Type B pancreatic cell (in vitro differentiated cells): Measurements from ENCODE around the gene ATP2B1. TPM values are rescaled to one million over a fixed set of nuclear protein-coding genes. Genes with fewer than 3 reads are reported as not detected.

Source experiments
- DNase-seq: peaks from one replicate; pipeline ENCODE4 v3.0.0; 2021; ENCODE audit warnings: mixed read lengths; ENCODE audit not compliant: unreplicated experiment; ENCODE audit errors: extremely low spot score
- H3K27ac Mint-ChIP-seq: 2 replicates; pipeline ENCODE4 v1.8.0; 2021; ENCODE audit warnings: mild to moderate bottlenecking, mixed read lengths
- H3K27me3 Mint-ChIP-seq: 2 replicates; pipeline ENCODE4 v1.8.0; 2021; ENCODE audit warnings: mixed read lengths
- H3K36me3 Mint-ChIP-seq: 2 replicates; pipeline ENCODE4 v1.8.0; 2021; ENCODE audit warnings: mixed read lengths
- H3K4me1 Mint-ChIP-seq: one replicate; pipeline ENCODE4 v1.8.0; 2021; ENCODE audit warnings: mixed read lengths; ENCODE audit not compliant: unreplicated experiment
- H3K4me3 Mint-ChIP-seq: 2 replicates; pipeline ENCODE4 v1.8.0; 2021; ENCODE audit warnings: mild to moderate bottlenecking, mixed read lengths
- H3K9me3 Mint-ChIP-seq: 2 replicates; pipeline ENCODE4 v1.8.0; 2021; ENCODE audit warnings: mixed read lengths
- CTCF ChIP-seq: fragments of 200-600 bp; sonication (generic); conservative IDR thresholded peaks from 2 replicates; pipeline ENCODE4 v1.5.0; 2021; ENCODE audit warnings: antibody characterized with exemption, mild to moderate bottlenecking
- total RNA-seq: library from RNA; stranded (reverse); gene quantifications from 2 replicates; pipeline ENCODE4 v1.2.1, GENCODE V29; 2021; ENCODE audit warnings: low replicate concordance

The ATP2B1 gene
- total RNA-seq, 1 donor from 2014 or later, result 95.2 TPM

DNA sequence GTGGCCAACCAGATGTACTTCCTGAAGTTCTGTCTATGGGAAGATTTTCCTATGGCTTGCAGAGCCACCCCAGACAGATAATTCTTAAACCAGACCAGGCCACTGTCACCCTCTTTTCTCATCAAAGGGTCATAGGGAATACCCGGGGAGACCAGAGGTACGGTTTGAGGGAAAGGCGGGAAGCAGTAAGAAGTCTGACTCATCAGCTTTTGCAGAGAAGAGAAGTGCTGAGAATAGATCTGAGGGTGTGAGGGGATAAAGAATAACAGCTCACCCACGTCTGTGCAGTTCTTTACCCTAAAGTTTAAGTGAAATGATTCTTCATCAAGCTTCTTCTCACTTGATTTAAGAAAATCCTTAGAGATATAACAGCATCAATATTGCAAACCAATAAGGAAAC is 161.5 kb downstream of the ATP2B1 start:
- Mint-ChIP-seq H3K27ac (no peak overlapping the region), H3K27me3 (no peaks in the 10 kb centered on the region), H3K4me3 (no peak overlapping the region), H3K36me3 (no peaks in the 10 kb centered on the region), H3K9me3 (no peaks in the 10 kb centered on the region), H3K4me1 (peaks cover 23% of the 10 kb centered on the region)
- TF ChIP-seq CTCF, result no peak
- DNase-seq, result no peak

GRCh38 chr12:89546151-89546550 is 162.5 kb downstream of the ATP2B1 start:
- H3K4me1 Mint-ChIP-seq, result peaks cover 28% of the 10 kb centered on the region
- no peak overlapping the region for H3K27ac Mint-ChIP-seq
- TF ChIP-seq CTCF, result no peak
- no peak for DNase-seq
- H3K36me3 Mint-ChIP-seq, result no peaks in the 10 kb centered on the region
- no peak overlapping the region for H3K4me3 Mint-ChIP-seq
- H3K9me3 Mint-ChIP-seq, result no peaks in the 10 kb centered on the region
- no peaks in the 10 kb centered on the region for H3K27me3 Mint-ChIP-seq

DNA sequence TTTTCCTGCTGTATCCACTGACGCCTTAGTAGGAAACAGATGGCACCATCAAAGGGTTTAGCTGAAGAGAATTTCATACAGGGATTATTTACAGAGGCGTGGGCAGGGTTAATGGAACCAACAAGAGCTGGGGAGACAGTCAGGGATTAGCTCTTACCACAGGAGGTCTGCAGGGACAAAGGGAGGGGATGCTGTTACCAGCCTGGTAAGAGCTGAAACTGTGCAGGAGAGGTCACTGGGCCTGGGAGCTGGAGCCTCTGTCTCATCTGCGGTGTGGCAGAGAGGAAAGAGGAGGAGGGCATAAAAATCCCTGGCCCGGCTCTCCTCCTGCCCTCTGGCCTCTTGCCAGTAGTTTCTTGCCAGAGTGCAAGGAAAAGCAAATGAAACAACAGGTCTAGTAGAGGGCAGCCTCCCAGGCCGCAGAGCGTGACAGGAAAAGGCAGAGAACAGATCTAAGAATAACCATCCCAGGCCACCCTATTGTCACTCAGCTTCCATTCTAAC is 163.9 kb downstream of the ATP2B1 start:
- H3K4me1 Mint-ChIP-seq, result peaks cover 38% of the 10 kb centered on the region
- no peaks in the 10 kb centered on the region for H3K36me3 Mint-ChIP-seq
- no peak for DNase-seq
- no peaks in the 10 kb centered on the region for H3K9me3 Mint-ChIP-seq
- TF ChIP-seq CTCF, result no peak
- no peaks in the 10 kb centered on the region for H3K27me3 Mint-ChIP-seq
- H3K4me3 Mint-ChIP-seq, result no peak overlapping the region
- no peak overlapping the region for H3K27ac Mint-ChIP-seq

DNA sequence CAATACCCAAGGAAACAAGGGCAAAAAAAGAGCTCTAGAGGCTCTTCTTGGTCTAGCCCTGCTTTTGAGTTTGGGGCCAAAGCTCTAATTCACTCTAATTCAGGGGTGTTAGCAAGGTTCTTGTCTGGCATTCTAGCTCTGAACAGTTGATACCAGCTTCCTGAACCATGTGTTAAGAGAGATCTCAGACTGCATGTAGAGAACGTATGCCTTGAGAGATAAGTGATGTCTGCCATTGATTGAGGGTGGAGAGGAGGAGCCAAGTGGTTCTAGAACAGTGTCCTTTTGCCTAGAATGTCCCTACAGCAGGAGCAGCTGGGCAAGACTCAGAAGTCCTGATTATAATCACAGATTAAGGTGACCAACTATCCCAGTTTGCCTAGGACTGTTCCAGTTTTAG is 164.6 kb downstream of the ATP2B1 start:
- no peak overlapping the region for H3K4me3 Mint-ChIP-seq
- no peak for TF ChIP-seq CTCF
- H3K9me3 Mint-ChIP-seq, result no peaks in the 10 kb centered on the region
- no peaks in the 10 kb centered on the region for H3K27me3 Mint-ChIP-seq
- H3K27ac Mint-ChIP-seq, result no peak overlapping the region
- DNase-seq, result no peak
- H3K36me3 Mint-ChIP-seq, result no peaks in the 10 kb centered on the region
- peaks cover 40% of the 10 kb centered on the region for H3K4me1 Mint-ChIP-seq

GRCh38 chr12:89542912-89543592 is 165.6 kb downstream of the ATP2B1 start:
- no peak for DNase-seq
- Mint-ChIP-seq H3K36me3 (no peaks in the 10 kb centered on the region), H3K27ac (no peak overlapping the region), H3K4me3 (no peak overlapping the region), H3K9me3 (no peaks in the 10 kb centered on the region), H3K4me1 (peaks cover 40% of the 10 kb centered on the region), H3K27me3 (no peaks in the 10 kb centered on the region)
- TF ChIP-seq CTCF, result peak; percentile 92
